Keratinocyte (primary cell): ENCODE data around the gene LHFPL6.

Experiments
- EZH2 ChIP-seq: IDR thresholded peaks from one replicate; pipeline ENCODE4 v1.6.1; 2012; ENCODE audit warnings: inconsistent platforms, mild to moderate bottlenecking, low read length, moderate library complexity
- TF ChIP-seq, protein P1 (sequence below), 3 experiments: IDR thresholded peaks in 1 of 3; conservative IDR thresholded peaks in 1 of 3; optimal IDR thresholded peaks in 1 of 3; 2 replicates in 2 of 3; 3 replicates in 1 of 3; pipeline versions ENCODE3 to v1.5.1; 2011; ENCODE audit warnings: low read length in 3 of 3, mild to moderate bottlenecking in 3 of 3, moderate library complexity in 2 of 3, control low read depth in 1 of 3, inconsistent platforms in 1 of 3; ENCODE audit not compliant: insufficient read depth in 2 of 3; ENCODE audit errors: extremely low read depth in 1 of 3

DNA sequence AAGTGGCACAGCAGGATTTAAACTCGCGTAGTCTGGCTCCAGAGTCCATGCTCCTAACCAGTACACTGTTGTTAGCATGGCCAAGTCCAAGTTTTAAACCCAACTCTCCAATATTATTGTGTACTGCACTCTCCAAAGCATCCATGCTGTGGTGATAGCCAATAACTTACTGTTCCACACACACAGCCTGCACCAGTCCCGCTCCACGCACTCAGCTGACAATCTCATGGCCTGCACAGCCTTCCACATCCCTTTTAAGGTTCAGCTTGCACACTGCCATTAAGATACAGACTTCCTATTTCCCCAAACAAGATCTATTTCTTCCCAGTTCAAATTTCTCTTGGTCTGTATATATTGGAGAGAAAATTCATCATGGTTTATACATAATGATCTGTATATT, 80.7 kb downstream of the LHFPL6 start:
- TF ChIP-seq, protein P1, sequence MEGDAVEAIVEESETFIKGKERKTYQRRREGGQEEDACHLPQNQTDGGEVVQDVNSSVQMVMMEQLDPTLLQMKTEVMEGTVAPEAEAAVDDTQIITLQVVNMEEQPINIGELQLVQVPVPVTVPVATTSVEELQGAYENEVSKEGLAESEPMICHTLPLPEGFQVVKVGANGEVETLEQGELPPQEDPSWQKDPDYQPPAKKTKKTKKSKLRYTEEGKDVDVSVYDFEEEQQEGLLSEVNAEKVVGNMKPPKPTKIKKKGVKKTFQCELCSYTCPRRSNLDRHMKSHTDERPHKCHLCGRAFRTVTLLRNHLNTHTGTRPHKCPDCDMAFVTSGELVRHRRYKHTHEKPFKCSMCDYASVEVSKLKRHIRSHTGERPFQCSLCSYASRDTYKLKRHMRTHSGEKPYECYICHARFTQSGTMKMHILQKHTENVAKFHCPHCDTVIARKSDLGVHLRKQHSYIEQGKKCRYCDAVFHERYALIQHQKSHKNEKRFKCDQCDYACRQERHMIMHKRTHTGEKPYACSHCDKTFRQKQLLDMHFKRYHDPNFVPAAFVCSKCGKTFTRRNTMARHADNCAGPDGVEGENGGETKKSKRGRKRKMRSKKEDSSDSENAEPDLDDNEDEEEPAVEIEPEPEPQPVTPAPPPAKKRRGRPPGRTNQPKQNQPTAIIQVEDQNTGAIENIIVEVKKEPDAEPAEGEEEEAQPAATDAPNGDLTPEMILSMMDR (optimal IDR thresholded peaks at IDR 0.05 in 1 of 3, IDR thresholded peaks at IDR 0.05 in 1 of 3, conservative IDR thresholded peaks at IDR 0.05 in 1 of 3; ENCODE audit: extremely low read depth in 1 of 3, insufficient read depth in 2 of 3, low read length in 3 of 3): no peak
- no peak for TF ChIP-seq EZH2
